IPS DF 19.7 (cell line): Measurements from ENCODE around the gene DPYD.

Experiments
- DNase-seq: peaks from one replicate; pipeline ENCODE4 v3.0.0-alpha.2; 2013; ENCODE audit warnings: low read depth, low spot score

DPYD gene

DNA sequence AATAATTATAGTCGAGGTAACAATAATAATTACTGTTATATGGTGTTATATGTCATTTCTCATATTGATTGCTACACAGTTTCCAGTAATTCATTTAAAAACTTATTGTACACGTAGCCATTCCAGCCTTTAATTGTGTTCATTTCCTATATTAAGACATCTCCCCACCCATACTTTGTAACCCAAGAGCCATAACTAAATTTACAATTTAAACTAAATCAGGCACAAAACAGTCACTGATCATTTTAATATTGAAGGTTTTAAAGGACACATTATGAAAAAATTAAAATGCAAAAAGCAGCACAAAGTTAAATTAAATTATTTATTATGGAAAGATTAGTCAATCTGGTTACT lies 487.0 kb downstream of the DPYD start:
- DNase-seq: no peak

DNA sequence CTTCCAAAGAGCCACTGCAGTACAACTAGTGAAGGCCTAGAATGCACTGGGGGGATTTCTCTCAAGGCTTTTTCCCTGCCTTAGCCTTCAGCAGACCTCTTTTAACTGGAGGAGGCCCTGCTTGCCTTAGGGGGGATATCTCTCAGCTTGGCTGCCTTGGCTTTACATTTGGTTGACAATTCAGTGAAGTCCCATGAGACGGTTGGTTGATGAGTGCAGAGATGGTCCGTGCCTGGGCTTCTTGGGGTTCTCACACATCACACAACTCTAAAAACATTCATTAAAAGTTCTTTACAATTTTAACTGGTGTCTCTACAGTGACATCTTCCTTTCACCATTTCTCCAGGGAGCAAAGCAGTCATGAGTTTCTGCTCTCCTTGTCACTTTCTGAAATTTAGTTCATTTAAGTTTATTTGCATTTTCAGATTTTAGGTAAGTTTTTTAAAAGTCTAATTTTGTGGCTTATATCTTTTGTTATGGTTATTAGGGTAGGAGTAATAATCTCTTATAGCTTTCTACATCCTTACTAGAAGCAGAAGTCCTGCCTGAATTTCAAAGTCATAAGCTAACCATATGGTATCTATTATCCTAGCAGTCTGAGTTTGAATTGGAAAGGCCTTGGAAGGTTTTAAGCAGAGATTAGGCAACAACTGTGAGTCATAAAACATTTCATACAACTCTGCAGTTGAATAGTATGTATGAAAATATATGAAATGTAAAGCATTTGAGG lies 487.6 kb downstream of the DPYD start:
- no peak for DNase-seq

DNA sequence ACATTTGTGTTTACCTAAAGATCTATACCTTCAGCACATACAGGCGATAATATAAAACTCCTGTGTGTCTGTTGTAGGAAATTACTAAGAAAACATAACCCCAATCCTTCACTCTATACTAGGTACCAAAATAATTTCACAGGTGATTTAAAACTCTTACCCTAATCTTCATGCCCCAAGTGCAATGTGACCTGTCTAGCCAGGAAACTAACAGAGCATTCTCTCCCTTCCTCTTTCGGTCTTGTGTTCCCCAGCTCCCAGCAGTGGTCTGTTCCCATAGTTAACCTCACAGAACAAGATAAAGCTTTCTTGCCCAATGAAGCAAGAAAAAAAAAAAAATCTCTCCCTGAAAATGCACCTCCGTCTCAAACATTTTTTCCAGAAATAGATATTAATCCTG lies 493.5 kb downstream of the DPYD start:
- DNase-seq: no peak

DNA sequence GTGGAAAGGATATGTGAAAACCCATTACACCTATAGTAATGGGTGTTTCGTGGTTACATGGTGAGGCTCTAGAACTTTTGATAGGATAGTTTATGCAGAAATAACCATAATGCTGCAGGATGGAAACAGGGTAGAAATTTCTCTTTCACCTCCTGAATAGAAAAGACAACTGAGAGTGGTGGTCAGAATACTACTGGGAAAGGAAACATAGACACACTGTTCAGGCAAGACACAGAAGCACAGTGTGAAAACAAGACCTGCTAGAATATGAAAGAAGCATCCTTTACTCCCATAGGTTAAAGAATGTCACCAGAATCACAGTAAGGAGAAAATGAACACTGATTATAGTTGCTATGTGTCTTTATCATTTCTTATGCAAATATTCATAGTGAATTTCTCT lies 496.6 kb downstream of the DPYD start:
- DNase-seq: no peak

DNA sequence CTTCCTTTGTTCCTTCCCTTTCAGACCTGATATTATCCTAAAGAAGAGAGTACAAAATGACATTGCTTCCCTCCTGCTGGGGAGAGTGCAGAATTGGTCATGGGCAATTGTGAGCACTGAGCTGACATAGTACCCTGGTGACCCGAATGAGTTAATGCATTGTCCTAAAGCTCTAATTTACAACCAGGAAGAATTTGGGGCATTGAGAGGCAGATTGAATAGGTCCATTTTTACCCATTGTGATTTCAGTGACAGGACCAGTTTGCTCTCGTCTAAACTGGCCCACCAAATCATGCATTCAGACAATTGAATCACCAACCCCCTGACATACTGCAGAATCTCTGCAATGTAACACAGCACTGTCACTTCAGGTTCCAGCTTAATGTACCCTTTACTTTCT lies 497.4 kb downstream of the DPYD start:
- no peak for DNase-seq

DNA sequence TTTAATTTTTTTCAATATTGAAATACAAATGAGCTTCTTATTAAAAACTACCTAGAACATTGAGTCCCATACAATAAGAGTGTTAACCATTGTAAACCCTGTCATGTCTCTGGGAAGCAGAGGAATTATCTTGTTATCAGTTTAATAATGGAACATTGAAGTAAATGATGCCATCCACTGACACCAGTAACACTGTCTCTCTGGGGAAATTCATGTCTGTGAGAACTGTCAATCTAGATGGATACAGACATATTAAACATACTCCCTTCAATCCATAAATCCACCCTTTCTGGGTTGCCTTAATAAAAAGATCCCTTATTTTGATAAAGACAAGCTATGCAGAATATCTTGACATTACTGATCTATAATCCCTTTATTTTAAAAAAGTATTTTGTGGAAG lies 503.2 kb downstream of the DPYD start:
- DNase-seq: no peak

DNA sequence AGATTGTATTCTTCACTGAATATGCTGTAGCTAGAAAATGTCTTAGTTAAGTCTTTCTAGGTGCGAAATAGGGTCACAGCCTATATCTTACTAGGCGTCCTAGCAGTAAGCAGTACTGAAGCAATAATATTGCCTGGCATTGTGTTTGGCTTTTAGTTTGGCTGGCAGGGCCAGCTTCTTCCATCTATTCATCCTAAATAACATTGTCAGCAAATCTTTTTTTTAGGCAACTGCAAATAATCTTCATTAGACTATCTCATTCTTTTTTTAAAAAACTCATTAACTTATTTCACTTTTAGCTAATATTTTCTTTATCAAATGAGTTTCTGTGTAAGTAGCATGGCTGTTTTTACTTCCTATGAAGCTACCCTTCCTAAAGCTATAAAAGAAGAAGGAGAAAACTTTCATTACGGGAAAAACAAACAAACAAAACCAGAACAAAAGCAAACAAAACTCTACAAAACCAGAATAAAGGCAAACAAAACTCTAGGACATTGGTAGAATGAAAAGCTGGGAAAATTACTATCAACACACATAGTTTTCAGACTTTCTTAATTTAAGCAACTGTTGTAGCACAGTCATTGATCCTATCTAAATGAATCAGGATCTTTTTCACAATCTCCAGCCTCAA lies 506.0 kb downstream of the DPYD start:
- DNase-seq: no peak

DNA sequence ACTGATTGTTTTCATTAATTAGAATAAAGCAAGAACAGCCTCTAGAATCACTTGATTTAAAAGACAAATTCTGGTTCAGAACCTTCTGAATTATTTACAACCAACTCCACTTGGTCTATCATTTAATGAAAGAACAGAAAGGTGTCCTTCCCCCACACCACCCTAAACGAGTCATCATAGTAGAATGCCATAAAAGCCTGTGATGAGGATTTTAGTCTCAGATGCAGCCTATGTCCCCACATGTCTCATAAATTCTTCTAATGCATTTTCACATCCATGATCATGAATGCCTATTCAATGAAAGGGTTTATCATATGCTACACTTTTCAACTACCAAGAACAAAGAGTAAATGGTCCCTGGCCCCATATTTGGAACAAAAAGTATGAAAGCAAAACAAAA lies 508.1 kb downstream of the DPYD start:
- DNase-seq: no peak

DNA sequence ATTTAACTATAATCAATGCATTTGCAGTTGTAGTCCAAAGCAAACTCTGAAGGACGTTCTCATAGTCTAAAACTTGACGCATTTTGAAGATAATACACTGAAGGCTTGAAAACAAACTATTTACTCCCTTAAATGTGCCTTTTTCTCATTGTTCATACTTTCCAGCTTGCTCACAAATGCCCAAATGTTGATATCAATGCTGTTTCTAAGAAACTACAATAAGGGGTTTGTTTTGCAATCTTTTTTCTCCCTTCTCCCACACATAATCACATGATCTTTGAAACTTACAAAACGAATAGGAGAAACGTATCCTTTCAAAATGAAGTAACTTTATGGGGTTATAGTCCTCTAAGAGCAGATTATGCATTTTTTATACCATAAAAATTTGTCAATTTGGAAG lies 508.7 kb downstream of the DPYD start:
- no peak for DNase-seq

DNA sequence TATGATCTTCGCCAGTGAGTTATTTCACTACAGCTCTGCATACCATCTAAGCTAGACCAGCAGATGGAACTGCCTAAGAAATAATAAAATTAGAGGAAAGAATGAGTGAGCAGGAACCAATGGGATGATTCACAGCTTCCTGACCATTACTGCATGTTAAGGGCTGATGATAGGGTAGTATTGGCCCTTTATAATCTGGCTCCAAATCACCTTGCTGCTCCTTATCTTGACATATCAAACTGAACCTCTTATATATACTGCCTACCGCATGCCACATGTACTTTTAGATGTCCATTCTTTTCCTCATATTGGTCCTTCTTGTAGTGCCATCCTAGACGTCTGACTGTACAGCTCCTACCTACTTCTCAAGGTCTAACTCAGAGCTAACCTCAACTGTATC lies 524.4 kb downstream of the DPYD start:
- no peak for DNase-seq

DNA sequence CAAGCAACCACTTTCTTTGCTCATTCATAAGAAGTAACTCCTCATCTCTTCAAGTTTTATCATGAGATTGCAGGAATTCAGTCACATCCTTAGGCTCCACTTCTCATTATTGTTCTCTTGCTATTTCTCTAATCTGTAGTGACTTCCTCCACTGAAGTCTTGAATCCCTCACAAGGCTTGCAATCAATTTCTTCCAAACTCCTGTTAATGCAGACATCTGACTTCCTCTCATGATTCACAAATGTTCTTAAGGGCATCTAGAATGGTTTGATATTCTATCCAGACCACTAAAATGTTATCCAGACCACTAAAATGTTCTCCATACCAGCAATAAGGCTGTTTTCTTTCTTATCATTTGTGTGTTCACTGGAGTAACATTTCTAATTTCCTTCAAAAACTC lies 528.1 kb downstream of the DPYD start:
- no peak for DNase-seq

DNA sequence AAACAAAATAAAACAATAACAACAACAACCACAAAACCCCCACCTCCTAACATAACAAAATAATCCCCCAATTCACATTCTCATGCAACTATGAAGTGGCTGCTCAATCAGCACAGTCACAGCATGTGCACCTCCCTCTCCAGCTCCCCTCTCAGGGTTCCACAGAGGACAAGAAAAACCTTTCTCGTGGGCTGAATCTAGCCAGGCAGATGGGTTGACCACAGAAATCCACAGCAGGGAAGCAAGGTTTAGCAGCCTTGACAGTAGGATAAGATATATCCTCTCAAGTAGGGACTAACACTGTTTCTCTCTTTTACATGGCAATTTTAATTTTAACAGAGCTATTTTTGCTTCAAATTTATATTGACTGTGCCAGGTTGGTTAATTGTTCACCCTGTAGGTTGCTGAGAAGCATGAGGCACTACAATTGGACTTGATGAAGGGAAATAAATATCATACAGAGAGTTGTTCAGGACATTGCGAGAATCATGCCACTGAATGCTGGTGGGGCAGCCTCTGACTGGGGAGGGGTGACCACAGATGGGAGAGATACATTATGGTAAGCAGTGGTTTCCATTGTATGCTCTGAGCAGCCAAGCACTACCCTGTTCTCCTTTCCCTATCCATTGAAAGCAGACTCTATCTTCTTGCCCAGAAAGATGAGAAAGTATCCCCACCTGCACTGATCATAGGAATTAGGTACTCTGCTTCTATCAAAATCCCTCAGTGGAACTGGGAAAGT lies 535.1 kb downstream of the DPYD start:
- DNase-seq: no peak

DNA sequence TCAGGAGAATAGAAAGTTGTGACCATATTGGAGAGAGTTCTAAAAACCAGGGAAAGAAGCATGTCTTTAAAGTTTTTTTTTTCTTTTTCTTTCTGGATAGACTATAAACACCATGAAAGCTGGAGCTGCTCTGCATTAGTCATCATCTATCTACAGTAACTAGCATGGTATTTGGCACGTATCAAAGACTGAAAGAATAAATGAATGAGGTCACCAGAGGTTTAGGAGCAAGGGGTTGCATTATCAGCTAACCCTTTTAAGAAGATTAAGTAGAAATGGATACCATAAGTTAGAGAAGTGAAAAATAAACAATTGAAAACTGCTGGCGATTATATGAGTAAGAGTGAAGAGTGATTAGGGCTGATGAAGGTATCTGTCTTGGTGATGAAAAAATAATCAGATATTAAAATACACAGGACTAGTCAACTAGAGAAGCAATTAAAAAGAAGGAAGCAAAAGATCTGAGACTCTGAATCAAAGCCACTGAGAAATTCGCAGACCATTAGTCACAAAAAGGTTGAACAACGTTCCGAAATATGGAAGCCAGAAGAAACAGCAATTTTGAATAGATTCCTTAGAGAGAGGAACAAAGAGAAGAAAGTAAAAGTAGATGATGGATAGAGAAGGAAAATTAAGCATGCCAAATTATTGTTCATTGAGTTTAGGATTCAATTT lies 536.4 kb downstream of the DPYD start:
- no peak for DNase-seq

DNA sequence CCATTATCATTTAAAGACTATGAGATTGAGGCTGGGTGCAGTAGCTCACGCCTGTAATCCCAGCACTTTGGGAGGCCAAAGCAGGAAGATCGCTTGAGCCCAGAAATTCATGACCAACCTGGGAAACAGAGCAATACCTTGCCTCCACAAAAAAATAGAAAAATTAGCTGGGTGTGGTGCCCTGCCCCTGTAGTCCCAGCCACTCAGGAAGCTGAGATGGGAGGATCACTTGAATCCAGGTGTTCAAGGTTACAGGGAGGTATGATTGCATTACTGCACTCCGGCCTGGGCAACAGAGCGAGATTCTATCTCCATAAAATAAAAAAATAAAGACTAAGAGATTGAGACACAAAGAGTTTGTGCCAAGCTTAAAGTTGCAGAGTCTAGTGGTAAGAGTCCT lies 537.0 kb downstream of the DPYD start:
- DNase-seq: no peak

DNA sequence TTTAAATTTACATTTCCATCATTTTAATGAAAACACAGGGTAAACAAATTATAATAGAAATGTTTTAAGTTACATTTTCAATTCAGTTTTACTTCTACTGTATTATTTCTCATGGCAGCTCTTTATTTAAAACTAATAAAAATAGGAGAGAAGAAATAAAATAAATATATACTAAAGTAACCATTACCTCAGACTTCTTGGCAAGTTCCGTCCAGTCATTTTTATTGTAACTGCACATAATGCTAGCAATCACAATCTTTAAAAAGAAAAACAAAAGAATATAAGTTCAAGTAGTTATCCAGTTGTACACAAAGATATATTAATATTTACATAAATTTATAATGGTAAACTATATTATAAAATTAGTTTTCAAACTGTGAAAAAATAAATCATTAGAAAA lies 538.6 kb downstream of the DPYD start:
- no peak for DNase-seq

DNA sequence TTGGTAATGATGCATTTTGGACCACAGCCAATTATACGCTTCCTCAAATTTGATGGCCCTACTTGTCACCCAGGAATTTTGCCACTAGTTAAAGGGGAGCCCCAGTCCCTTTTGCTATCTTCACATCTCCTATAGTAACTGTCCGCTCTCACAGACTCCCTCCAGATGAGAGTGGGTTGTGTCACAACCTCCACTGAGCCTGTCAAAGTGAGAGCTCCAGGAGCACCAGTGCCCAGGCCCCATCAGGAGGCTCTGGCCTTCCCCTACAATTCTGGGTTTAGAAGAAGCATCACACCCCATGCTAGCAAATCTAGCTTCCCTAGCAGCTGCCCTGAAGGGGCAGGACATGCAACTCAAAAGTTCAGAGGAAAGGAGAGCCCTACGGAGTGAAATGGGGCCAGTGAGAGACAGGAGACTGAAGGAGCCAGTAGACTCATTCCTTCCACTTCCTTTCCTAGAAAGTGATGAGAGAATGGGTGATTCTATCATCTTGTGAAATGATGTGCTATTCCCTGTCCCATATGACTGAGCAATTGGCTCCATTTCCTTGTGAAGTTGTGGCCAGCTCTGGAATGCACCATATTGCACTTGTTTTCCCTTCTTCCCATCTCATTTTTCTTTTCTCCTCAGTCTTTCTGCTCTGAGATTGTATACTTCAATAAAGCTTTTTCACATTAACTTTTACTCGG lies 541.3 kb downstream of the DPYD start:
- DNase-seq: no peak

DNA sequence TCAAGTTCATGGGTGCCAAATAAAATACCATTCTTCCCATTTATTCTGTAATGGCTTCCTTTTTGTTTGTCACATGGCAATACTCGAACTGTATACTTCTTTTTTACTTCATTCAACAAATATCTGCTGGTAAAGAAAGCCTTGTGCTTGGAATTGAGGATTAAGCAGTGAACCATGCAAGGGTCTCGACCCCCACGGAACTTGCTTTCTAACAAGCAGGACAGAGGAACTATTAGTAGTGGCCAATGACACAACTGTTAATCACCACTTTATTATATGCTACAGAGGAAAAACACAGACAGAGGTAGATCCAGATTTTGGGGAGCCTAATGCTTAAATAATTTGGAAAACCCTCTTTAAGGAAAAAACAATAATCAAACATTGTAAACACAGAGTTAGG lies 542.2 kb downstream of the DPYD start:
- DNase-seq: no peak

DNA sequence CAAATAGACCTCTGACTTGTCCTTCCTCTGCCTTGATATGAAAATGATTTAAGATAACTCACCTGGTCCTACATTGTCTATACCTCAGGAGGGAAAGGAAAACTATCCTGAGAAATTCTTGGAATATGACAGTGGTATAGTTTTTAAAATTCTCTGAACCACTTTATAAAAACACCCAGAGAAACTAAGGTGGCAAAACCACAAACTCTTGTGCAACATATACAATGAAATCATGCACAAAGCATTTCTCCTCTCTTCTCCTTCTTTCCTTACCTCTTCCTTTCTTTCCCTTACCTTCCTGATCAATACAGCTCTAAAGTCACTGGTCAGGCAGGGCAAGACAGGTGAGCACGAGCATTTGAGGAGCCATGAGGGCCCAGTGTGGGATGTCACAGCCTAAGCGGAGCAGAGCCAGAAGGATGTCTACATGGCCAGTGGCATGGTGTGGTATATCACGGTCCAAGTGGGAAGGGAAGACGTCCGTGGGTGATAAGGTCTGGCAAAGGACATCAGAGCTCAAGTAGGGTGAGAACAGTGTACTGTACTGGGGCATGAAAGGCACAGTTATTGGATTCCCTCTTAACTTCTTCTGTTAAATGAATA lies 543.3 kb downstream of the DPYD start:
- no peak for DNase-seq

DNA sequence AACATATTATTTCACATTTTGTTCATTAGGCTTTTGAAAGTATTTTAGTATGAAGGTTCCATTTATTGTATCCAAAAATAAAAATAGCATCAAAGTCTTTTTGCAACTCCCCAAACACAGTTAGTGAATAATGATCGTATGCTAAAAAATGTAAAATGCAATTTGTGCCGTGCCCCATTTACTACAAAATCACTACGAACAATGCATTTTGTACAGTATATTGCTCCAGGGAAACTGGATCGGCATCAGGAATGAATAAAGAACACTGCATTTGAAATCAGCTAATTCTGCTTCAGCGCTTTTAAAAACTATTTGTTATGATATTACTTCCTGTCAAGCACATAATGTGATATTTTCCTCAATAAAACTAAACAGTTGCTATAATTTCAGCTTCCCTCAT lies 547.8 kb downstream of the DPYD start:
- DNase-seq: no peak

DNA sequence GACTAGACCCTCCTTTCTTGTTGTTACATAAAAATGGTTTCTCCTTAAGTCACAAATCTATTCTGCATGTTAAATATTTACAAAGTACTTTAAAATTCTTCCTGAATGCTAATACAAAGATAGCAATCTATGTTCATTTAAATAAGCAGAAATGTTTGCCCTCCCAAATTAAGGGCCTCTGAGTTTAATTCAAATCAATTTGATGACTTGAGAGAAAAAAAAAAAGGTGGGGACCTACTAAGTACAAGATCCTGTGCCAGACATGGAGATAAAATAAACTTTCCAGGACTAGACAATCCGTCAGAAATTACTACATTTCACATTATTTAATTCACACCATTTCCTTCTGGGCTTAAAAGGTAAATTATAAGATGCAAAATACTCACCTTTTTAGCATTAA lies 548.3 kb downstream of the DPYD start:
- DNase-seq: no peak

DNA sequence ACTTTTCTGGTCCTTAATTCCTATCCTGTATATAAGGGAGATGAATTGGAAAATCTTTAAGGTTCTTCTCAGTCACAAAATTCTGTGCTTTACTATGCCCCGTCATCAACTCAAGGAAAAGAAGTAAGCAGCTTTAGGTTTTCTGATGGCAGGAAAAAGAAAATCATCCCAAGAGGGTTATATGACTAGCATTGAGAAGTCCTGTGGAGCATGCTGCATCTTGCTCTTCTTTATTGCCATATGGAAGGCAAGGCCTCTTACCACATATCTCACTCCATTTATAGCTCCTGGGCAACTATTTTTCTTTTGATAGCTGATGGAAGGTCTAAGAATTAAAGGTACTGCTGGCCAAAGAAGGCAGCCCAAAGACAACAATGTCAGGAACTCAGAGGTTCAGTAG lies 552.5 kb downstream of the DPYD start:
- DNase-seq: no peak

DNA sequence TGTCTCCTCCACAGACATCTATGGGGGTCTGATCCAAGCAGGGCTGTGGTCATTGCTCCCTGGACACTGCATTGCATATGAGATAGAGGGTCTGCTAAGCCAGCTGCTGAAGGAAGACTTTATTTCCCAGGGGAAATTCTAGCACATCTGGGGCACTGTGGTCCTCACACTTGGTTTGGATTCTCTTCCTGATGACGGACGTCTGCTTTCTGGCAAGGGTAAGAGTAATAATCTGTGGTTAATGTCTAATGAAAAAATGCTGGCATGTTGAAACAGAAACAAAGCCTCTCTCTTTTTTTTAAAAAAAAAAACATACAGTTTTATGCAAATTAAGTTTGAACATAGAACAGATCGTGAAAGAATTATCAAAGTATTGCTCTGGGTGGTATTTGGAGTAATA lies 553.9 kb downstream of the DPYD start:
- no peak for DNase-seq
